Measurements from ENCODE around the gene BEND6. TPM values are rescaled to one million over a fixed set of nuclear protein-coding genes. Genes with fewer than 3 reads are reported as not detected.

BEND6 gene
- total RNA-seq, 1 experiment from 2014 or later = 1.4 TPM

- Histone ChIP-seq H3T11ph (ENCODE audit: low read length) (no peak overlapping the region), H3K4me2 (ENCODE audit: insufficient read depth, insufficient read length, low read length) (no peak overlapping the region), H3K4ac (ENCODE audit: low read depth, low read length) (no peak overlapping the region), H4K8ac (replicated peaks; ENCODE audit: insufficient read length, low read depth, low read length) (no peak overlapping the region), H3K23me2 (ENCODE audit: insufficient read length, low read depth, low read length, poor library complexity, severe bottlenecking) (peaks cover 10% of the 10 kb centered on the region), H4K91ac (ENCODE audit: insufficient read length, low read depth, low read length) (no peak overlapping the region), H3K9ac (ENCODE audit: extremely low read depth, insufficient read length, low read length) (no peak overlapping the region), H2BK120ac (ENCODE audit: low read depth, low read length, poor library complexity, severe bottlenecking) (no peak overlapping the region), H3K79me2 (ENCODE audit: insufficient read depth, low read length) (no peaks in the 10 kb centered on the region), H2AK5ac (ENCODE audit: insufficient read length, low read length) (no peak overlapping the region), H2BK12ac (ENCODE audit: insufficient read length, low read depth, low read length) (no peak overlapping the region), H3K18ac (ENCODE audit: insufficient read length, low read depth, low read length) (no peak overlapping the region), H2BK5ac (ENCODE audit: insufficient read length, low read length) (no peak overlapping the region), H3K79me1 (ENCODE audit: insufficient read depth, low read depth, low read length, poor library complexity, severe bottlenecking) (no peaks in the 10 kb centered on the region), H3K27ac (ENCODE audit: insufficient read length, low read depth, low read length) (no peak overlapping the region), H3K23ac (ENCODE audit: insufficient read length, low read depth, low read length) (no peak overlapping the region), H2BK15ac (ENCODE audit: low read depth, low read length) (no peak overlapping the region), H3K4me1 (ENCODE audit: insufficient read depth, low read length) (0 out of 2 replicates have a peak, but pooled peaks cover 2% of the 10 kb centered on the region), H3K56ac (ENCODE audit: insufficient read length, low read depth, low read length) (no peak overlapping the region), H3K27me3 (ENCODE audit: insufficient read depth, low read length) (peaks cover 3% of the 10 kb centered on the region; the same call in 1 of the 2 replicates), H3K9me3 (ENCODE audit: control insufficient read depth, low read depth, low read length) (no peaks in the 10 kb centered on the region), H2BK20ac (ENCODE audit: low read depth, low read length, poor library complexity, severe bottlenecking) (no peak overlapping the region), H2AFZ (ENCODE audit: low read length) (no peak overlapping the region), H4K5ac (ENCODE audit: insufficient read length, low read depth, low read length) (no peak overlapping the region), H4K20me1 (ENCODE audit: control insufficient read depth, insufficient read depth, insufficient read length) (no peaks in the 10 kb centered on the region), H3K14ac (ENCODE audit: insufficient read depth, low read length) (no peak overlapping the region)
- no peak overlapping the region for H3K4me3 Mint-ChIP-seq
- H3K27me3 Mint-ChIP-seq (ENCODE audit: low read depth) = peaks cover 18% of the 10 kb centered on the region
- H3K4me1 Mint-ChIP-seq = peaks cover 8 to 11% of the 10 kb centered on the region in 2 experiments
- WGBS (ENCODE audit: extremely low coverage, insufficient read length, low lambda C conversion rate) = no CpG with 5 or more reads among the region's 3 CpGs
- no peak overlapping the region for H3K27ac Mint-ChIP-seq
- H3K36me3 Mint-ChIP-seq (ENCODE audit: insufficient read depth in 1 of 3, low read depth in 3 of 3) = peaks cover 0 to 6% (median 3%) of the 10 kb centered on the region in 3 experiments; a peak in 3 of 7 replicates
- no peaks in the 10 kb centered on the region for H3K9me3 Mint-ChIP-seq
- no peak for DNase-seq
- no peak for TF ChIP-seq CTCF (conservative IDR thresholded peaks at IDR 0.05)
Measured at GRCh38 chr6:56949265-56949664, 5.6 kb upstream of the BEND6 start.
